Glomerular visceral epithelial cell (primary cell): ENCODE results near the gene ZC3H12C.
"Not testable (repeated sequence)": the region's sequence is repeated elsewhere in the genome, so short reads cannot be mapped to it uniquely, and the experiment has no call there.

Source experiments
- DNase-seq: peaks from one replicate; pipeline ENCODE4 v3.0.0-alpha.2; 2016; ENCODE audit errors: extremely low spot score

The ZC3H12C gene

DNA sequence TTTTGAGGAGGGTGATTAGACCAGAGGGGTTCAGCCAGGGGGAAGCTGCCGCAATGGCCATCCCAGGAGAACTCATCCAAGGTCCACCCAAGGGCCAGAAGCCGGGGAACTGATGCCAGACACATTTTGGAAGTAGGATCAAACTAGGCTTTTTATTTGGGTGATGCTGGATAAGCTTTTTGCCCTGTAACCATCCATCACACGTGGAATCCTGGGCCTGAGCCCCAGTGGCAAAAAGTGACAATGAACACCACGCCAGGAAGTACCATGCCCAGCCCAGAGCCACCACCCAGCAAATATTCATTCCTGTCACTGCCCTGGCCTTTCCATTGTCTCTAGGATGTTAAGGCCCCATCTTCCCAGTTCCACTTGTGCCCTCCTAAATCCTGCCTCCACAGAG, 85.9 kb downstream of the ZC3H12C start:
- DNase-seq = no peak

DNA sequence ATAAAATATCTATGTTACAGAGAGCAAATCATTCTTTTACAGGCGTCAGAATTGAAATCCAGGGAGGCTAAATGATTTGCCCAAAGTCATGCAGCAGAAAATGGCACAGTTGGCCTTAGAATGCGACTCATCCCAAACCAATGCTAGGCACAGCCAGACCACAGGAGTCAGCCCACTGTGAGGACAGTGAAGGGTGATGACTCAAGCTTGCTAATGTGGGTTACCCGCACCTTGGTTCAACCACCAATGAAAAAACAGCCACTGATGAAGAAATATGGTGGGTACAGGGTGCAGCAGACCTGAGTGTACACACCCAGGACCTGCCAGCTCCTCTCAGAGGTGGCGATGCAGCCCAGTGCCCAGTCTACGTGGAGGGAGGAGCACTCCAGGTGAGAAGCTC, 89.7 kb downstream of the ZC3H12C start:
- DNase-seq = peak; percentile 69

DNA sequence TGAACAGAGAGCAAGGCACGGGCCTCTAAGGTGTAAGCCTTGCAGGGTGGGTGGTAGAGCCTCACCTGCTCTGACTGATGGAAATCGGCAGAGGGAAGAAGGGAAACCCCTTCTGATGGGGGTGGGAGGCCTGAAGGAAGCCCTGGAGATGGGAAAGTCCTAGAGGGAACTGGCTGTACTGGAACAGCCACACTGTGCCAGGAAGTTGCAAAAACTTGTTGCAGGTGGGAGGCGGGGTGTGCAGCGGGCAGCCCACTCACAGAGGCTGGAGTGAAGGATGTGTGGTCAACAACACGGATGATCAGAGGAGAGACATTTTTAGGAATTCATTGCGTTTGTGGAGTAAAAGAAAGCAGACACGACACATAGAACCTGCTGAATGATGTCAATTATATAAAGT, 91.3 kb downstream of the ZC3H12C start:
- DNase-seq = no peak

DNA sequence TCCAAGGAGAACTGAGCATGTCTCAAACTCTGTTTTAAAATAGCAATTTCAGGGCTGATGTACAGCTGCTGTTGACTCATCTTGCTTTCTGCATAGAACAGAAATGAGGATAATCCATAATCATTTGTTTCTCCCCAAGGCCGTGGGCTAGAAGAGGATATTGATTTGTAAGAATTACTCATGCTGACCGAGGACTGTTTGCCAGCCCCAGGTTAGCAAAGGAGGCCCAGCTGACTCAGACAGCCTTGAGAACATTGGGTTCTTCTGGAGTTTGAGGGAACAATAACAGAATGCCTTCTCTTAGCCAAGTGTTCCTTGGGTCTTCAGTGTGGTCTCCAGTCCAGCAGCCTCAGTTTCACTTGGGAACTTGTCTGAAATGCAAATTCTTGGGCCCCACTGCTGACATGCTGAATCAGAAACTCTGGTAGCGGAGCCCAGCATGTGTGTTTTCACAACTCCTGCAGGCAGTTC, 92.0 kb downstream of the ZC3H12C start:
- DNase-seq = no peak

DNA sequence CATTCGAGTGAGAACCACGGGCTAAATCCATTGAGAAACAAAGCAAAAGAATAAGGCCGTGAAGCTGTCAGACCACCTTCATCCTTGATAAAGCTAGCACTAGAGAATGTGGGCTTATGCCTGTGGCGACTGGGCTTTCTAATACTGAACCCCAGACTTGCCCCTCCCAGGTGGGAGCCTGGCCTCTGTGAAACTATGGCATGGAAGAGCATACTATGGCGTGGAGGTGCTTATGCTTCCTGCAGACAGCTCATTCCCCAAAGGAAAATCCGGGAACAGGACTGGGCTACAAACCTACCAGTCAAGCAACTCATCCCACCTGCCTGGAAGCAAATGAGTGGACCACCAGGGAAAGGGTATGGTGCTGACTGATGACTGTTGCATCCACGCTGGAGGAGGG, 92.4 kb downstream of the ZC3H12C start:
- no peak for DNase-seq

DNA sequence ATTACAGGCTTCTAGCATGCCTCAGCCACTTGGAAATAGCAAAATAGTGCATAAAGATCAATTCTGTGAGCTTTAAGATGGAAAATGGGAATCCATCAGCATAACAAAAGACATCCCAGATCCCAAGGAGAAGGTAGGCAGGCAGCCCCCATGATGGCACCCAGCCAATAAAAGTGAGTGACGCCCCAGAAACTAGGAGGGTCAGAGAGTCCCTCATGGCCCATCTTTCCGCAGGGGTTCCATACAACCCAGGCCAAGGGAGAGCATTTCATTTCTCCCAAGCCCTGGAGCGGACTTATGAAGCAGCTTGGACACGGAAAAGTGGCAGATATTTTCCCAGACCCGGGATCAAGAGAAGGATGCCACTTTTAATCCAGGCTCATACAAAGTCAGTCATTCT, 93.3 kb downstream of the ZC3H12C start:
- DNase-seq = no peak

DNA sequence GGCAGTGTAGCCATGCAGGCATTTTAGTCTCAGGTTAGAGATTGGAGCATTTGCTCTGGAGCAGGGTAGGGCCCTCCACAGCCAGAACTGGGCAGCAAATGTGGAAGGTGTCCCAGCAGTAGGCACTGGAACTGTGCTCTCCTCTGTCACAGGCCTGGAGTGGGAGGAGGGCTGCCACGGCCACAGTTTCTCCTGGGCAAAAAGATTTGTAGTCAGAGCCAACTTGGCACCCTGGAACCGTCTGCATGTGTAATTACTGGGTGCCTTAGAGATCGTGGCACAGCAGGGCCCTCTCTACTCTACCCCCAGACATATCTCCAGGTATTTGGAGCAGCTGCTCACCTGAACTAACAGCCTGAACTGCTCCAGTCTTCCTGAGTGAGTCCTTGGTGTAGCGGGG, 93.7 kb downstream of the ZC3H12C start:
- no peak for DNase-seq

DNA sequence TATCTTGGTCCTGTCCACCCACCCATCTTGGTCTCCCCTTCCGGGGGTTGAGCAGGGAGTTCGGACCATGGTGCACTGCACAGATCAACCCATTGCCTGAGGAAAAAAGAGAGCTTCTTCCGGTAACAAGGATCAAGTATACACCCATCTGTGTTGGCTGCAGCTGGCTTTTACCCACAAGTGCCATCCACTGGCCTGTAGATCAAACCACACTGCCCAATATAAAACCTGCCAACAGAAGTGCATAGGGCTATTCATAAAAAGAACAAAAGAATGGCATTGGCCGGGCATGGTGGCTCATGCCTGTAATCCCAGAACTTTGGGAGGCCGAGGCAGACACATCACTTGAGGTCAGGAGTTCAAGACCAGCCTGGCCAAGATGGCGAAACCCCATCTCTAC, 94.5 kb downstream of the ZC3H12C start:
- no peak for DNase-seq

DNA sequence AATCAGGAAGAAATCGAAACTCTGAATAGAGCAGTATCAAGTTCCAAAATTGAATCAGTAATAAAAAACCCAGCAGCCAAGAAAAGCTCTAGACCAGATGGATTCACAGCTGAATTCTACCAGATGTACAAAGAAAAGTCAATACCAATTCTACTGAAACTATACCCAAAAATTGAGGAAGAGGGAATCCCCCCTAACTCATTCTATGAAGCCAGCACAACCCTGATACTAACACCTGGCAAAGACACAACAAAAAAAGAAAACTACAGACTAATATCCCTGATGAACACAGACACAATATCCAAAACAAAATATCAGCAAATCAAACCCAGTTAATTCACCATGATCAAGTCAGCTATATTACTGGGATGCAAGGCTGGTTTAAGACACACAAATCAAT, 97.7 kb downstream of the ZC3H12C start:
- DNase-seq = no peak

DNA sequence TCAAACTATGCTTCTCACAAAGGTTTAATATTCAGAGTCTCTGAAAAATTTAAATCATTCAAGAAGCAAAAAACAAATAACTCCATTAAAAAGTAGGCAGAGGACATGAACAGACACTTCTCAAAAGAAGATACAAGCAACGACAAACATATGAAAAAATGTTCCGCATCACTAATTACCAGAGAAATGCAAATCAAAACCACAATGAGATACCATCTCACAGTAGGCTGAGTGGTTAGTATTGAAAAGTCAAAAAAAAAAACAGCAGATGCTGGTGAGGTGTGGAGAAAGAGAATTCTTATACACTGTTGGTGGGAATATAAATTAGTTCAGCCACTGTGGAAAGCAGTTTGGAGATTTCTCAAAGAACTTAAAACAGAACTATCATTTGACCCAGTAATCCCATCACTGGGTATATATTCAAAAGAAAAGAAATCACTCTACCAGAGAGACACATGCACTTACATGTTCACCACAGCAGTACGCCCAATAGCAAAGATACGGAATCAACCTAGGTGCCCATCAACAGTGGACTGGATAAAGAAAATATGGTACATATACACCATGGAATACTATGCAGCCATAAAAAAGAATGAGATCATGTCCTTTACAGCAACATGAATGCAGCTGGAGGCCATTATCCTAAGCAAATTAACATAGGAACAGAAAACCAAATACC, 99.6 kb downstream of the ZC3H12C start:
- not testable (repeated sequence) for DNase-seq

DNA sequence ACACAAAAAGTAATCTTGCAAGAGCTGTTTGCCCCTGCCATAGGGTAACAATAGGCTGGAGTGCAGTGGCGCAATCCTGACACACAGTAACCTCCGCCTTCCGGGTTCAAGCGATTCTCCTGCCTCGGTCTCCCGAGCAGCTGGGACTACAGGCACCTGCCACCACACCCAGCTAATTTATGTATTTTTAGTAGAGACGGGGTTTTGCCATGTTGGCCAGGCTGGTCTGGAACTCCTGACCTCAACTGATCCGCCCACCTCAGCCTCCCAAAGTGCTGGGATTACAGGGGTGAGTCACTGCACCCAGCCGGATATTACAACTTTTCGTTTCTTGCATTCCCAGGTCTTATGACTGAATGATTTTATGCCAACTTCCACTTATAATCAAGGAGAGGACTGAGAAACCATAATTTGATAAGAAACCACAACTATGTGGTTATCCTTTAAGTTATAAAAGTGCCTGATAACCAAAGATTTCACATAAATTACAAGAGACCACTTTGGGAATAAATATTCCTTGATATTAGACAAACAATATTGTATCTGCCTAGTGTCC, 101.1 kb downstream of the ZC3H12C start:
- DNase-seq = peak; percentile 70

DNA sequence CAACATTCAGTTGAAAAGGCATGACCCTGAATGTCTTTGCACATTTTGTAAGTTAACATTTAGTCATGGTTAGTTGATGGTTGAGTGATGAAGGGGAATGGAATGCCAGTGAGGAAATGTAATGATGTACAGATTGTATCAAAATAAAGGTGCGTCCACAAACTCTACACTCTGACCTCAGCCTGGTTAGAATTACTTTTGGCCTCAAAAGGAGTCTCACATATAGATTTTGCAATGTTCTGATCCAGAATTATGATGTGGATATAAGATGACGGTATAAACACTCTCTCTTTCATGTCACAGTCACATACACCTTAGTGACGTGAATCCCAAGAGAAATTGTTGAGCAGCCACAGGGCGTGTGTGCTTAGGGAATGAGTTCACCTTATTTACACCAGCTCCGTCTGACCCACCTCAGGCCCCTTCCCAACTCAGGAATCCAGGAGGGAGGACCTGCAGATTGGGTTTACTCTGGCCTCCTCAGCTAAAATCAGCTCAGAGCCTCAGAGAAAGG, 103.1 kb downstream of the ZC3H12C start:
- DNase-seq = peak; percentile 82

DNA sequence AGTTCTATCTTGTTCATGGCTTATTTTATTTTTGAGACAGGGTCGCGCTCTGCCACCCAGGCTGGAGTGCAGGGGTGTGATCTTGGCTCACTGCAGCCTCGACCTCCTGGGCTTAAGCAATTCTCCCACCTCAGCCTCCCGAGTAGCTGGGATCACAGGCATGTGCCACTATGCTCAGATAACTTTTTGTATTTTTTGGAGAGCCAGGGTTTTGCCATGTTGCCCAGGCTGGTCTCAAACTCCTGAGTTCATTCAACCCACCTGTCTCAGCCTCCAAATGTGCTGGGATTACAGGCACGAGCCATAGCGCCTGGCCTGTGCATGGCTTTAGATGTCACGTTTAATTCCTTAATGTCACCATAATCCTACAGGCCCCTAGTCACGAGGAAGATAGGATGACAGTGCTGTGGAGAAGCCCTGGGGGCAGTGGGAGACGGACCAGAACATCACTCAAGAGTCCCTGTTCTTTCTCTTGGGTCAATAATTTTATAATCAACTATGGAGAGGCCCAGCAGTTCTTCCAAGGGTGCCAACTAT, 103.8 kb downstream of the ZC3H12C start:
- no peak for DNase-seq

DNA sequence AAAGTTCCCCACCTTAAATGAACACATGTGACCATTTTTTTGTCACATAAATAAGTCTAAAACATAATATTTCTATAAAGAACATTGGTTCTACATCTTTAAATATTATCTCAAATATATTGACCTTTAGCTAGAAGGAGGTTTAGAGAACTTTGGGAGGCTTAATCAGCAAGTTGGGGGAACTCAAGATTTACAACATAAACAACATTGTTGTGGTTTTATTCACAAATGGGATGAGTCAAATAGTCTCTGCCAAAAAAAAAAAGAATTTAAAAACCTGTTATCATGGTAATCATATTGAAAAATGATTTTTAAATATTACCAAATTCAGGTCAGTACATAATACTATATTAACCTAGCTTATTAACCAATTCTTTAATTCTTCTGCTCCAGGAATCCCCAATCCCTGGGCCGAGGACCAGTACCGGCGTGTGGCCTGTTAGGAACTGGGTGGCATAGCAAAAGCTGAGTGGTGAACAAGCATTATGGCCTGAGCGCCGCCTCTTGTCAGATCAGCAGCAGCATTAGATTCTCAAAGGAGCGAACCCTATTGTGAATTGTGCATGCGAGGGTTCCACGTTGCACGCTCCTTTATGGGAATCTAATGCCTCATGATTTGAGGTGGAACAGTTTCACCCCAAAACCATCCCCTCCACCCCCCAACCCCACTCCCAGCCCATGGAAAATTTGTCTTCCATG, 105.0 kb downstream of the ZC3H12C start:
- DNase-seq = no peak

DNA sequence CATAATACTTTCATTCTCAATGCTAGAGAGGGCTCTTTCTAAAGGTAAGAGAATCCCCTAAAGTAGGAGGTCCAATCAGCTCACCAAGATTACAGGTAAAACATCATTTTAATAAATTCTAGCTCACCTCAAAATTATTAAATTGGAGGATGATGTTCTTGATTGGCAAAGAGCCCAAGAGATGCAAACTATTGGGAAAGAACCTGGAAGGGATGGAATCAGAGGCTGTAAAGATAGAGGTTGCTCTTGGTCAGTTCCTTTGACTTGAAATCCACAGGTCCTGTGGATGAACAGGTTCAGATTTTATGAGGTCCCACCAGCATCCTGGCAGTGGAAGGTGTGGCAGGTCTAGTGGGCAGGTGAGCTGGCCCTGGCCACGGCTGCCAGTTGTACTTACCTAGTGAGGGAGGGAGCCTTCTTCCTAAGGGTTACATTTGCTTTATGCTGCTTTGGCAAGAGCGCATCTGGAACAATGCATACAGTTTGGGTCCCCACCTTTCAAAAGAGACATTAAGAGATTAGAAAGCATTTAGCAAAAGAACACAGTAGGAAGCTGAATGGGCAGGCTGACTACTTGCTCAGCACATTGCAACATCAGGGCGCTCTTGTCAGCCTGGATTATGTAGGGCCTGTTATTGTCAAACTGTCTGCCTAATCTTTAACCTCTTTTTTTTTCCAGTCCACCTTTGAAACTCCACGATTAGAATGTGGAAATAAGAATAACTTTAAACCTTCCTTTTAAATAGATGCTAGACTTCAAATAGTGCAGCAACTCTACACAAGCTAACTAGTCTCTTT, 106.2 kb downstream of the ZC3H12C start:
- DNase-seq = no peak

DNA sequence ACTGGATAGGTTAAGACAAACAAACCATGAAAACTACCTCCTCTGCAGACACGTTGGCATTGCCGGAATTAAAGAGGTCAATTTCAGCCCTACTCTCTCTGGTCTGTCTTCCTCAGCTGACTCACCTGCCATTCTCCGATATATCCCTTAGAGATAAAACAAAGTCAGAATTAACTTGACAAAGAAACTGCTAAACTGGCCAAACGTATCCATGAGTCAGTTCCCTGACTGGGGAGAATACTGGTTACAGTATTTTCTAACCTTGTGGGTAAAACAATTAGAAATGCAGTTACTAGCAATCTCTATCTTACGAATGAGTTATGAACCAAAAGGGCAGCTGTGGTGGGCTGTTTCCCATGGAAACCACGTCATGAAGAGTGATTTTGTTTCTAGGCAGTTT, 107.0 kb downstream of the ZC3H12C start:
- DNase-seq = peak; percentile 69

DNA sequence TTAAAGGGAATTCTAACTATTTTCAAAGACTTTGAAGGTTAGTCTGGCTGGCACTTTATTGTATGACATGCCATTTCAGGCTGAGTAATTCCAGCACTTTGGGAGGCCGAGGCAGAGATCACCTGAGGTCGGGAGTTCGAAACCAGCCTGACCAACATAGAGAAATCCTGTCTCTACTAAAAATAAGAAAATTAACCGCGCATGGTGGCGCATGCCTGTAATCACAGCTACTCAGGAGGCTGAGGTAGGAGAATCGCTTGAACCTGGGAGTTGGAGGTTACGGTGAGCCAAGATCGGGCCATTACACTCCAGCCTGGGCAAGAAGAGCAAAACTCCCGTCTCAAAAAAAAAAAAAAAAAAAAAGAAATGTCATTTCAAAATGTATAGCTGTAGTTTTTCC, 107.6 kb downstream of the ZC3H12C start:
- no peak for DNase-seq

DNA sequence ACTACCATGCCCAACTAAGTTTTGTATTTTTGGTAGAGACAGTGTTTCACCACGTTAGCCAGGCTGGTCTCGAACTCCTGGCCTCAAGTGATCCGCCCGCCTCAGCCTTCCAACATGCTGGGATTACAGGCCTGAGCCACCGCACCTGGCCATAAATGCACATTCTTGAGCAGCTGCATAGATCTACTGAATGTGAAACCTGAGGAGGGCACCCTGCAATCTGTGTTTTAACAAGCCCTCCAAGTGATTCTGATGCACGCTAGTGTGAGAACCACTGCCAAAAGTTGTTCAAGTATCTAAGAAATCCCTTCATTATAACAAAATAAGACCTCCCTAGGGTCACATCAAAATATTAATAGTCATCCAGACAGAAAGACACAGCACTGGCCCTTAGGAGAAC, 113.9 kb downstream of the ZC3H12C start:
- DNase-seq = no peak

DNA sequence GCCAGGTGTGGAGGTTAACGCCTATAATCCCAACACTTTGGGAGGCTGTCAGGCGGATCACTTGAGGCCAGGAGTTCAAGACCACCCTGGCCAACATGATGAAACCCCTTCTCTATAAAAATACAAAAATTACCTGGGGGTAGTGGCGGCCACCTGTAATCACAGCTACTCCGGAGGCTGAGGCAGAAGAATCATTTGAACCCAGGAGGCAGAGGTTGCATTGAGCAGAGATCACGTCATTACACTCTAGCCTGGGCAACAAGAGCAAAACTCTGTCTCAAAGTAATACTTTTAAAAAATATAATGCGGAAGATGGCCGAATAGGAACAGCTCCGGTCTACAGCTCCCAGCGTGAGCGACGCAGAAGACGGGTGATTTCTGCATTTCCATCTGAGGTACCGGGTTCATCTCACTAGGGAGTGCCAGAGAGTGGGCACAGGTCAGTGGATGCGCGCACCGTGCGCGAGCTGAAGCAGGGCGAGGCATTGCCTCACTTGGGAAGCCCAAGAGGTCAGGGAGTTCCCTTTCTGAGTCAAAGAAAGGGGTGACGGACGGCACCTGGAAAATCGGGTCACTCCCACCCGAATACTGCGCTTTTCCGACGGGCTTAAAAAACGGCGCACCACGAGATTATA, 115.6 kb downstream of the ZC3H12C start:
- DNase-seq = not testable (repeated sequence)

DNA sequence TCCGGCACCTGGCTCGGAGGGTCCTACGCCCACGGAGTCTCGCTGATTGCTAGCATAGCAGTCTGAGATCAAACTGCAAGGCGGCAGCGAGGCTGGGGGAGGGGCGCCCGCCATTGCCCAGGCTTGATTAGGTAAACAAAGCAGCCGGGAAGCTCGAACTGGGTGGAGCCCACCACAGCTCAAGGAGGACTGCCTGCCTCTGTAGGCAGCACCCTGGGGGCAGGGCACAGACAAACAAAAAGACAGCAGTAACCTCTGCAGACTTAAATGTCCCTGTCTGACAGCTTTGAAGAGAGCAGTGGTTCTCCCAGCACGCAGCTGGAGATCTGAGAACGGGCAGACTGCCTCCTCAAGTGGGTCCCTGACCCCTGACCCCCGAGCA, 116.1 kb downstream of the ZC3H12C start:
- DNase-seq = not testable (repeated sequence)

DNA sequence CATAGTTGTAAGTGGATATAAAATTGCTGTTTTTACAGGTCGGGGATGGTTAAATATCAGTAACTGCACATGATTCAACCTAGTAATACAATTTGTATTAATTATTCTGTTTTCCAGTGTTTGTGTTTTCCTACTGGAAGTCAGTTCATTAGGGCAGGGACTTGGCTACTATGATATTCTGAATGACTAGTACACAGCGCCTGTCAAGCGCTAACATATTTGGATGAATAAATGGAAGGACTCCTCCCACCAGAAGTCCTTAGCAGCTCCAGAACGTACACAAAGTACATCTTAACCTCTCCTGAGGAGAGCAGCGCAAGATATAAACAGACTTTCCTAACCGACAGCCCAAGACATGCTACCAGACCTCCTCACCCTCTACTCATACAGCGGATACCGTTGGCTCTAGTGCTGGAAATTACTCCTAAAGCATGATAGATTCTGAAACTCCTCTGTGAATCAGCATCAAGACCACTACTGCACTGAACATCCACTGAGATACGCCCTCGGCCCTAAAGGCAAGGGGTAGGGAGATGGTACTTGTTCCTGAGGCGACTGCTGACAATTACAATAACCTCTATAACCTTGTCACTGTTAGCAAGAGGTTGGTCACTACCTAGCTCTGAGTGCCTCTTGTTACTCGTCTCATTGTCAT, 124.2 kb downstream of the ZC3H12C start:
- DNase-seq = no peak
